HG03558 (cell line): ENCODE data around the gene AHSA1.

Experiments used
- ATAC-seq: cut with Tn5 transposase; IDR thresholded peaks from one replicate; pipeline ENCODE4 v1.9.1; 2021; ENCODE audit warnings: moderate number of reproducible peaks; ENCODE audit not compliant: unreplicated experiment; ENCODE audit errors: extremely low read depth

AHSA1 gene

GRCh38 chr14:77470224-77470870 lies 12.5 kb downstream of the AHSA1 start:
- no peak for ATAC-seq

DNA sequence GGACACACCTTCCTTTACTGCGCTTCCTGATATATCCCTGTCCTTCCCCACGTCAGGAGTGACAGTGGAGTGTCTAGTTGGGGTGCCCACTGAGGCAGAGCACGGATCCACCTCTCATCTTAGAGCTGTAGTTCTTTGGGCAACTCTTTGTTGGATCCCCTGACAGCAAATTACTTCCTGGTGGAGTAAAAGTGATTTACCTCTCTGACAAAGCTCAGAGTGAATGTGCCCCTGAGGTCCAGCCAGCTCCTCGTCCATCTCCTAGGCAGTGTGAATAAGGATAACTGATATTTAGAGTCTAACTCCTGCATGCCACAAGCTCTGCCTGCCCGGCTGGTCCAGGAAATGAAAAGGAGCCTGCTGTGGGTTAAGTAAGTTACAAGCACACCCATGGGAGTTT lies 16.0 kb downstream of the AHSA1 start:
- no peak for ATAC-seq

DNA sequence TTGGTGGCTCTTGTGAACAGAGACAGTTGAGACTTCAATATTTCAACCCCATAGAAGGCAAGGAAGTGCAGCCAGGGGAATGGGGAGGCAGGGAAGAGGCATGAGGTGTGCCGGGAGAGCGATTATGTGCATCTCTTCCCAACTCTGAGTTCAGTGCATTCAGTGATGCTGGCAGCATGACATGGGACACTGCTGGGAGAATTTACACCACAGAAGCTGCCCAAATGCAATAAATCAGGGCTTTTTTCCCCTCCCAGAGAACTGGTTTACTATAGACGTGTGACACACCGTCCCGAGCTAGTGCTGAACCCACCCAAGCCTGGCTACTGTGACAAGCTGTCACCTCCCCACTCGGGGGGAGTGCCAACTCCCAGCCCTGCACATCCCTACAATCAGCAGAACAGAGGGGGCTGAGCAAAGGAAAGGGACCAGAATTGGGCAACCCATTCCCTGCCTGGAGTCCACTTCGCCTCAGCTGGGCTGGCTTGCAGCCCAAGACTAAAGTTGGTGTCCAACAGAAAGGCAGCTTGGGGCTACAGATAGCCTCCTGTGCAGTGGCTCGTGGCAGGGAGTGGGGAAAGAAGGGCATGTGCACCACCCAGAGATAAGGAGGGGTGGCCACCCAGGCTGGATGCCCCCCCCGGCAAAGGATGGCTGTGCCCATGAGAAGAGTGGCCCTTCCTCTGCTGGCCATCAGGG lies 16.7 kb downstream of the AHSA1 start:
- no peak for ATAC-seq

DNA sequence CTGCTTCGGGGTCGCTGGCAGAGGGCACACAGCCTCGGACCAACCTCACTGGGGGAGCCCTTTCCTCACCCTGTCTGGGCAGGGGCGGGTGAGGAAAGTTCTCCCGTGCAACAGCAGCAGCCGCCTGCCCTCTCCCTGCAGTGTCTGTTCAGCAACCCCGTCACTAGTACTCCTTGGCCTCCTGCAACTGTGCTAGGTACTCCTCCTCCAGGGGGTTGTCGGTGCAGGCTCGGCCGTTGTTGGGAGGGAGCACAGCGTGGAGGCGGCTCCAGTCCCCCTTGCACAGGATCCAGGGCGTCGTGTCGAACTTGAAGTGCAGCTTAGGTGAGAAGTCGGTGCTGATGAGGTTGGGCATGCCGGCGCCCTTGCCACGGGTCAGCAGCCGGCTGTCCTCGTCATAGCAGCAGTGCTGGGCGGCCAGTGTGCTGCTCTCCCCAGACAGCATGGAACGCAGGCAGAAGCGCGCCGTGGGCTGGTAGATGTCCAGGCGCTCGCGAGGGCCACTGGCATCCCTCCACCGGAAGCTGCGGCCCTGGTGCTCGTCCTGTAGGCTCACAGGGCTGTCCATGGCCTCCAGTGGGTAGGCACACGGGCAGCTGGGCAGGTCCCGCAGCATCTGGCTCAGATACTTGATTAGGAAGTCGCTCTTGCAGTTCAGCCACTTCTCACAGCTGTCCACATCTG lies 17.7 kb downstream of the AHSA1 start:
- ATAC-seq, result no peak

- no peak for ATAC-seq
These were observed 20.1 kb downstream of the AHSA1 start for GRCh38 chr14:77478029-77478428.

DNA sequence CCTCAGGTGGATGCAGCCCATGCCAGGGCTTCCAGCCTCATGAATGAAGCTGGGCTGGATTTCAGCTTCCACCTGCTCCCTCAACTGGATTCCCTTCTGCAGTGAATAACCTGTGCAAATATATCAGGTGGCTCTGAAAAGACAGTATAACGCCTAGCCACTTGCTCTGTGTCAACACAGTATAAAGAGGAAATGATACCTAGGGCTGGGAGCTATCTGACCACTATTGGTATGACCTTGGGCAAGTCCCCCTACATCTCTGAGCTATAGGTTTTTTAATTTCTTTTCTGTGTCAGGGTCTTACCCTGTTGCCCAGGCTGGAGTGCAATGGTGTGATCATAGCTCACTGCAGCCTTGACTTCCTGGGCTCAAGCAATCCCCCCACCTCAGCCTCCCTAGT lies 20.9 kb downstream of the AHSA1 start:
- ATAC-seq, result peak; percentile 50

GRCh38 chr14:77482422-77482821 lies 24.5 kb downstream of the AHSA1 start:
- ATAC-seq, result no peak

DNA sequence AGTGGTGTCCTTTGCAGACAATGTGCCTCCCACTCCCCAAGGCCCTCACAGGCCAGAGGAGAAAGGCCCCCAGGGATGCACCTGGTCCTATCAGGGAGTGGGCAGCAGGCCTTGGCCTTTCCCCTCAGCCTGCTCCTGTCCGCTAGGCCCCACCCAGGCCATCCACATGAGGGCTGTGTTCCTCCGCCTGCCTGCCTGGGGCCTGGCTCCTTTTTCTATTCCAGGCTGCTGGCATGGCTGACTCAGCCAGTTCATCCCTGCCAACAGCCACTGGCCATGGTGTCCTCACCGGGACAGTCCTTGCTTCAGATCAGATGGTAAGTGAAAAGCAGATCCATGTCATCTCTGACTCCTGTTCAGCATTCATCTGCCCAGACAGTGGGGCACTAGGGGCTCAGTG lies 27.4 kb downstream of the AHSA1 start:
- no peak for ATAC-seq

- no peak for ATAC-seq
These were observed 28.2 kb downstream of the AHSA1 start for GRCh38 chr14:77485901-77486678.

DNA sequence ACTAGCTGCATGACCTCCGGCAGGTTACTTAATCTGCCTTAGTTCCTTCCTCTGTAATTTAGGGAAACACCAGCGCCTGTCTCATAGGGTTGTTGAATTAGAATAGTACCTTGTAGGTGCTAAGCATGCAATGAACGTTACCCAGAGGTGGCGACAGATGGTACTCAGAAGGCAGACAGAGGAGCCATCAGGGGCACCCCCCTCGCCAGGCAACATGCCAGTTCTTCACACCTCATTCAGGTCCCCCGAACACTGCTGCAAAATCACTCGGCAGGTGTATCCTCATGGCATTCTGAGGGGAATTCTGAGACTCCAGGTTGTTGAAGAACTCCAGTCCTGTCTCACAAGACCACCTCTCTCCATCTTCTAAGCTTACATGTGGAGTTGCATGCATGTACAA lies 30.7 kb downstream of the AHSA1 start:
- no peak for ATAC-seq

DNA sequence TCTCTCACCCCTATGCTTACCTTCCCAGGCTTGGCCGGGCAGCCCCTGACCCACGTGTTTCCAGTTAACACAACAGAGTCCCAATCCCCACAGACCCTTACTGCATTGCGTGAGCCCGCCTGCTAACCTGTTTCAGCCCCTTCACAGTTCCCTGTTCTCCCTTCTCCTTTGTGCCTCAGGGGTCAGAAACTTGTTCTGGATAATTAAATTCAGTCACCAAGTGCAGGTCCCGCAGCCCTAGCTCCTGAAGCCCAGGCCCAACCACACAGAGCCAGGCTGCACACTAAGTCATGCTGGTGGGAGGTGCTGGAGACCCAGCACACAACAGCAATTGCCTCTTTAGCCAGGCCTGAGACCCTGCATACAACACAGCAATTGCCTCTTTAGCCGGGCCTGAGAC lies 31.1 kb downstream of the AHSA1 start:
- ATAC-seq, result no peak

DNA sequence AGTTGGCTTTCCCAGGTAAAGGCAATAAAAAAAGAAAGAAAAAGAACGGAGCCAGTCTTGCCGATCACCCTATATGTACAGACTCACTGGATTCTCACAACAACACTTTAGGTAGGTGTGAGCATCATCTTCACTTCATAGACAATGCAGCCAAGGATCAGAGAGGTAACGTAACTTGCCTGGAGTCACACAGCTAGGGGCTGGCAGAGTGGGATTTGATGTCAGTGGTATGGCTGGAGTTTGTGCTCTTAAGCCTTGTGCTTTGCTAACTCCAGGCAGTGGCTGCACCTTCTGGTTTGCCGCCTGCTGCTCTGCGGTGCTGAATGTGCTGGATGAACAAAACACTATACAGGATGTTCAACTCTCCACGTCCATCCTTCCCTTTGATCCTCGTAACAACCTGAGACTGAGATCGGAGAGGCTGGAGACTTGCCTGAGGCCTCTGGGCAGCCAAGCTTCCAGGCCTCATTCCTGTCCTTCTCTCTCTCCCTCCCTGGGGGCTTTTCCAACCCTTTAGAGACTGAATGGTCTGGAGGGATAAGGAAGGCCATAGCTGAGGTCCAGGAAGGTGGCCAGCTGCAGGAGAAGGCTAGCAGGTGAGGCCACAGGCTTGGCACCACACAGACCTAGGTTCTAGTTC lies 32.6 kb downstream of the AHSA1 start:
- ATAC-seq, result no peak

DNA sequence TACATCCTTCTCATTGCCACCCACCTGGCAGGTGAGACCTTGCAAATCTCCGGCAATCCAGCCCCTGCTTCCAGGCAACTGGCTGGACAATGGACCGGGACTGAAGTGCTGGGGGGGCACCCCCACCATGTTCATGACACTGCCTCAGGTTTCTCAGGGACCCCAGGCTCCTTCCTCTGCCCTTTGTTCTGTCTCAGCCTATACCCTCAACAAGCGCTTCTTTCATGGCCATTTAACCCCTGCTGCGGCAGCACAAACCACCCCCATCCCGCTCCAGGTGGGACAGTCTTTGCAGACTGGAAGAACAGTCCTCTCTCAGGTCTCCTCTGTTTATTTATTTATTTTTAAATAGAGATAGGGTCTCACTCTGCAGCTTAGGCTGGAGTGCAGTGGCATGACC lies 33.2 kb downstream of the AHSA1 start:
- no peak for ATAC-seq

GRCh38 chr14:77495334-77495733 lies 37.4 kb downstream of the AHSA1 start:
- no peak for ATAC-seq

GRCh38 chr14:77498120-77498979 lies 40.5 kb downstream of the AHSA1 start, which contains the start of gene ISM2:
TSS of gene ISM2 (minus strand) at chr14:77498816. CDS start at chr14:77498793, 23 bp downstream.
- peak; percentile 57 for ATAC-seq

- no peak for ATAC-seq
These were observed 41.2 kb downstream of the AHSA1 start for GRCh38 chr14:77498984-77499527.

DNA sequence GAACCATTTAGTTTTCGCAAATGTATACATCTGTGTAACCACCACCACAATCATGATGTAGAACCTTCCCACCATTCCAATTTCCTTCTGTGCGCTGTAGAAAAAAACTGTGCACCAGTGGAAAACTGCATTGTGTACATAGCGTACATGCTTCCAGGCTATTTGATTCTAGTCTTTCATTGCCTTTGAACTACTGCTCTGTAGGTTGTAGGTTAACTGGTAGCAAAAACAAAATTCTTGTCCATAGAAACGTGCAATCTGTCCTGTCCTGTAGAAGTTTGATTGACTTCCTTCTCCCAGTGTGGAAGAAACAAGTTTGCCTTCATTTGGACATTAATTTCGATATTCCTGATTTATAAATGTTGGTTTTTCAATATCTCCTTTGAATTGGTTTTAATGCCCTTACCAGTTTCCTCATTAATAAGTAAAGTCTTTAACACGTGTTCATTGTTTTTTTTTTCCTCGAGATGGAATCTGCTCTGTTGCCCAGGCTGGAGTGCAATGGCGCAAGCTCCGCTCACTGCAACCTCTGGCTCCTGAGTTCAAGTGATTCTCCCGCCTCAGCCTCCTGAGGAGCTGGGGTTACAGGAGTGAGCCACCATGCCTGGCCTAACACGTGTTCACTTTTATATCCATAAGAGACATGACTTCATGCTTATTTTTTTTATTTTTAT lies 44.4 kb downstream of the AHSA1 start:
- ATAC-seq, result no peak

GRCh38 chr14:77503138-77503537 lies 45.2 kb downstream of the AHSA1 start:
- no peak for ATAC-seq

DNA sequence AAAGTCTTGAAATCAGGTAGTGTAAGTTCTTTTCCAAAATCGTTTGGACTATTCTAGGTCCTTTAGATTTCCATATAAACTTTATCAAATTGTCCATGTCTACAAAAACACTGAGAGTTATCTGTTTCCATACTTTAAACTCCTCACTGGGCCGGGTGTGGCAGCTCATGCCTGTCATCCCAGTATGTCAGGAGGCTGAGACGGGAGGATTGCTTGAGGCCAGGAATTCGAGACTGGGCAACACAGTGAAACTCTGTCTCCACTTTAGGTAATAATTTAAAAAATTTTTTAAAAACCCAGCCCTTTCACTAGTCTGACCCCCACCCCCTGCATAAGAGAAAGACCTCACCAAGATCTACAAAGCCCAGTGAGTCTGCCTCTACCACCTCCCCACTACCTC lies 47.1 kb downstream of the AHSA1 start:
- ATAC-seq, result no peak
